HG03095 (cell line): ENCODE results near the gene PROB1.
"Not testable (repeated sequence)": the region's sequence is repeated elsewhere in the genome, so short reads cannot be mapped to it uniquely, and the experiment has no call there.

Source experiments
- ATAC-seq: cut with Tn5 transposase; IDR thresholded peaks from one replicate; pipeline ENCODE4 v1.9.1; 2021; ENCODE audit warnings: moderate library complexity; ENCODE audit not compliant: unreplicated experiment

The PROB1 gene

GRCh38 chr5:139381837-139382761, 12.8 kb downstream of the PROB1 start:
- ATAC-seq, result no peak

- ATAC-seq, result no peak
These were observed 15.1 kb downstream of the PROB1 start for GRCh38 chr5:139379626-139380449.

- no peak for ATAC-seq
These were observed 16.0 kb downstream of the PROB1 start for GRCh38 chr5:139378941-139379361.

DNA sequence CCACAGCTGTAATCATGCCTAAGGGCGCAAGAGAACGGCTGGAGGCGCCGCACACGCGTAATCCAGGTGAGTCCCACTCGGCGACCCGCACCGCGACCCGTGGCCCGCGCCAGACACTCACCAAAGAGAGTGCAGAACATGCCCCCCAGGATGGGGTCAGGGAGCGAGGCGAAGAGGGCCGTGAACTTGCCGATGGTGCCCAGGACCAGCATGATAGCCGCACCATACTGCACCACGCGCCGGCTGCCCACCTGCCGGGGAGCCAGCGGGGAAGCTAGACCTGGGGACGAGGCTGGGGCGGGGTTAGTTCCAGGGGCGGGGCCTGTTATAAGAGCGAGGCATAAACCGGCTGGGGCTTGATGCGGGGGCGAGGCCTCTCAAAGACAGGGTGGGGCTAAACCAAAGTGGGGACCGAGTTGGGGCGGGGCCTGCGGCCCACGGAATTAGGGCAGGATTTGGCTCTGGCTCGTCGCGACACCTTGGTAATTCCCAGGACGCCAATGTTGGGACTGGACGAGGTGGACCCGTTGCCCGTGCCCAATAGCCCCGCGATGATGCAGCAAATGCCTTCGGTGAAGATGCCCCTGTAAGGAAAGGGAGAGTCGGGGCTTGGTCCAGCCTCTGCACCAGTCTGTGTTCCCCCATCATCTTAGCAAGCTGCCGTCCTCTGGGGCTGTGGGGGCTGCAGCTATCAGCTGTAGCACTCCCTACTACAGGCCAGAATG, 16.6 kb downstream of the PROB1 start:
- no peak for ATAC-seq

DNA sequence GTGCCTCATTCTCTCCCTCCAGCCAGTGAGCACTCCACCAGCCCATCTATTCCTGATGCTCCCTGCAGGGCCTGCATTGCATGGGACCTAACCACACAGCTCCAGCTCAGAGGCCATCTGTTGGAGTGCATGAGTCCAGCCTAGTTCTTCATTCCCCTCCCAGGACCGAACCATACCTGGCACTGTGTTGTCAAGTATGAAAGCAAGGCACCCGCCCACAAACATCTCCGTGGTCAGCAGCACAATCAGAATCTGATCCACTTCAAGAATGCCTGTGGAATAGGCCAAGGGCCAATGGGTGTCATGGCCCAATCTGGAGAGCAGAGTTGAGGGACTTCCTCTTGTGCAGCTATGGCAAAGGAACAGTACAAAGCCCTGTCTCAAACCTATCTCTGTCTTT, 17.7 kb downstream of the PROB1 start:
- ATAC-seq, result no peak

DNA sequence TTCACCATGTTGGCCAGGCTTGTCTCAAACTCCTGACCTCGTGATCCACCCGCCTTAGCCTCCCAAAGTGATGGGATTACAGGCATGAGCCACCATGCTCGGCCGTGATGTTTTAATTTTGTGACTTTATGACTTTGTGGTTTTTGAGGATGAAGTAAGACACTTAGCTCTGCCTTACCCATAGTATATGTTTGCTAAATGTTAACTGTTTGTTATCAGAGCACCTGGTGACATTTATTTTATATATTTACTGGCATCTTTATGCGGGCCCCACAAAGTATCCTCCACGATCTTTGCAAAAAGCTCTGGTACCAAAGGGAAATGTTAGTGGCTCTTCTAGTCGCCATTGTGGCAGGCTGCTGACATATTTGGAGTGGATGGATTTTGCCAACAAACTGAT, 18.5 kb downstream of the PROB1 start:
- no peak for ATAC-seq

- no peak for ATAC-seq
These were observed 20.0 kb downstream of the PROB1 start for GRCh38 chr5:139374909-139375308.

DNA sequence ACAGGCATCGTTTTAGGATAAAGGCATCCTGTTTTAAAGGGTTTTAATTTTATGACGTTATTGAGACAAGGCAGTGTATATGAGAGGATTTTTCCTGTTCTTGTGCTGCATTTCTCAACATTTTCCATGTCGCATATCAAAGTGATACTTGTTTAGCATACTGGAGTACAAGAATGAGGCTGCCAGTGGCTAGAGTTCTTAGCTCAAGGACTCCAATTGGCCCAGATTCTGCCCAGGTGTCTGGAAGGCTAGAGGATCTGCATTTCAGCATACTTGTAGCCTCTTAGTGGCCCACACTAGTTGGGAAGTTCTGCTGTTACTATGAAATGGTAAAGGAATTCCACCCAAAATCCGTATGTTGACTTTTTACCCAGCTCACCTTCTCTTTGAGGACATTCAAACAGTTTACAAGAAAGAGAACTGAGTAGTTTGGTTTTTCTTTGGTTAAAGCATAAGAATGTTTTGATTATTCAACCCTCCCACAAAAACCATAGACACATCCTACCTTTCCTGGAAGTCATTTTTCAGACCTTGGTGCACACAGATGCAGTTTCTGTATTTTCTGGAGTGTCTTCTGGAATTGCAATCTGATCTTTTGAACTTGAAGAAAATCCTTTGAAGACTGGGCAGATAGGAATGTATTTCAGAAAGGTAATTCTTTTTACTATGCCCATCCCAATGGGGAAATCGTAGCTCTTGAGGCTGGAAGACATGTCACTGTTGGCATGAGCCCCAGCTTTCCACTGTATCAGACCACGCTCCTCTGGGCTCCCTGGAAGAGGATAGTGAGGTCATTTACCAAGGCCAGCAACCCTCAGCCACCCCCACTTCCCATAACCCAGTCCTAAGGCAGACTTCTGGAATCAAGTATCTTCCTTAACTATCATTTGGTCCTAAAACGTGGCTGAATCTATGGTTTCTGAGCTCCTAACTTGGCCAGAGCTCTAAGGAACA, 23.1 kb downstream of the PROB1 start:
- ATAC-seq, result no peak

DNA sequence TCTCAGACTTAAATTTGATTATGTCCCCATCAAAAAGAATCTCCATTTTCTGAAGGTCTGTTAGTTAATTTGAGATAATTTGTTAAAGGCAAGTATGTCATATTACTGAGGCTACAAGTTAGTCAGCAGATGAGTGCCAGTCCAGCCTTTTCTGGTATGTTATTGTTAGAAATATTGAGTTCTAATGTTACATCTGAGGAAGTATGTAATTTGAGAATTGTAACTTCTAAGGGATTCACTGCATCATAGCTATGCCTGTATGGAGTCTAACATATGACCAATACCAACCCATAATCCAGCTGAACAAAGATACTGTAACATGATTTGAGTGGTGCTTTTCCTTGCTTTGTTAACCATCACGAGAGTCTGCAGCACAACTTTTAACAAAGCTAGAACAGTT, 25.7 kb downstream of the PROB1 start:
- ATAC-seq, result no peak

DNA sequence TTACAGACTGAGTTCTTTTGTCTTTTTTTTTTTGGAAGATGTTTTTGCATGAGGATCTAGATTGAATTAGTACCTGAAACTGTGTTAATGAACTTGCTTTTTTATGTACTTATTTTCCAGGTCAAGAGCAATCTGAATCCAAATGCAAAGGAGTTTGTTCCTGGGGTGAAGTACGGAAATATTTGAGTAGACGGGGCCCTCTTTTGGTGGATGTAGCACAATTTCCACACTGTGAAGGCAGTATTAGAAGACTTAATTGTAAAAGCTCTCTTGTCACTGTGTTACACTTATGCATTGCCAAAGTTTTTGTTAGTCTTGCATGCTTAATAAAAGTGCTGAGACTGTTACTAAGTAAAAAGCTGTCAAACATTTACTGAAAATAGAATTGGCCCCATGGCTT, 26.3 kb downstream of the PROB1 start:
- ATAC-seq, result no peak

DNA sequence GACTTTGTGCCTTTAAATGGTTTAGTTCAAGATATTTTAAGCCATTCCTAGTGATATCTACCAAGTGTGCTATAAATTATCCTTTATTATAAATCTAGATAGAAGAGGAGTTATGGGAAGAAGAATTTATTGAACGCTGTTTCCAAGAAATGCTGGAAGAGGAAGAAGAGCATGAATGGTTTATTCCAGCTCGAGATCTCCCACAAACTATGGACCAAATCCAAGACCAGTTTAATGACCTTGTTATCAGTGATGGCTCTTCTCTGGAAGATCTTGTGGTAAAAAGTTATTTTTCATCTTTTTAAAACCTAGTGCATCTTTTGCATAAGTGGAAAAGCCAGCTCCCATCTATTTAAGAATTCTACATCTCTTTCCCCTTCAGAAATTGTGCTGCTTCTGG, 30.4 kb downstream of the PROB1 start:
- no peak for ATAC-seq

GRCh38 chr5:139363937-139364336, 31.0 kb downstream of the PROB1 start:
- no peak for ATAC-seq

- no peak for ATAC-seq
These were observed 33.0 kb downstream of the PROB1 start for GRCh38 chr5:139361835-139362429.

- ATAC-seq, result no peak
These were observed 34.5 kb downstream of the PROB1 start for GRCh38 chr5:139360384-139360783.

- ATAC-seq, result no peak
These were observed 36.8 kb downstream of the PROB1 start for GRCh38 chr5:139358064-139358463.

DNA sequence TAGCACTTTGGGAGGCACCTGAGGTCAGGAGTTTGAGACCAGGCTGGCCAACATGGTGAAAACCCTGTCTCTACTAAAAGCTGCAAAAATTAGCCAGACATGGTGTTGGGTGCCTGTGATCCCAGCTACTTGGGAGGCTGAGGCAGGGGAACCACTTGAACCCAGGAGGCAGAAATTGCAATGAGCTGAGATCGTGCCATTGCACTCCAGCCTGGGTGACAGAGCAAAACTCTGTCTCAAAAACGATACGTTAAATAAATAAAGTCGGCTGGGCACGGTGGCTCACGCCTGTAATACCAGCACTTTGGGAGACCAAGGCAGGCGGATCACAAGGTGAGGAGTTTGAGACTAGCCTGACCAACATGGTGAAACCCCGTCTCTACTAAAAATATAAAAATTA, 39.0 kb downstream of the PROB1 start:
- not testable (repeated sequence) for ATAC-seq

- ATAC-seq, result no peak
These were observed 40.7 kb downstream of the PROB1 start for GRCh38 chr5:139354186-139354585.

- not testable (repeated sequence) for ATAC-seq
These were observed 47.0 kb downstream of the PROB1 start for GRCh38 chr5:139347863-139348262.

GRCh38 chr5:139345442-139345841, 49.5 kb downstream of the PROB1 start:
- ATAC-seq, result not testable (repeated sequence)

GRCh38 chr5:139344177-139344576, 50.7 kb downstream of the PROB1 start:
- ATAC-seq, result no peak
